ENCODE measurements around the gene AATK.

The AATK gene

DNA sequence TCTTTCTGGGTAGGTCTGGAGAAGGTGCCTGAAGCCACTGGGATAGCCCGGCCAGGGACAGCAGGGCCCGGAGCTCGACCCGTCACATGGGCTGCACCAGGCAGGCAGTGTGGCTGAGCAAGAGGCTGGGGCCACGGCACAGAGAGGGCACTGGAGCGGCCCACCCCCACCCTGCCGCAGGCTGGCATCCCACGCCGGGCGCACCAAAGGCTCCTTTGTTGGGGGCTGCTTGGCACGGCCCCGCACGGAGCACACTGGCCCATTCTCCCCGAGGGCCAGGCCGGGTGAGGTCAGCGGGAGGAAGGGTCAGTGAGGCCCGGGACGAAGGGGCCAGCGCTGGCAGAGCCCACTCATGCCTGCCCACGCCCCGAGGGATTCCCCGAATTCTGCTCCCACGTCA is 37.2 kb downstream of the AATK start:
- no peak for DNase-seq (ENCODE audit: low read depth in 1 of 2, low spot score in 1 of 2)

DNA sequence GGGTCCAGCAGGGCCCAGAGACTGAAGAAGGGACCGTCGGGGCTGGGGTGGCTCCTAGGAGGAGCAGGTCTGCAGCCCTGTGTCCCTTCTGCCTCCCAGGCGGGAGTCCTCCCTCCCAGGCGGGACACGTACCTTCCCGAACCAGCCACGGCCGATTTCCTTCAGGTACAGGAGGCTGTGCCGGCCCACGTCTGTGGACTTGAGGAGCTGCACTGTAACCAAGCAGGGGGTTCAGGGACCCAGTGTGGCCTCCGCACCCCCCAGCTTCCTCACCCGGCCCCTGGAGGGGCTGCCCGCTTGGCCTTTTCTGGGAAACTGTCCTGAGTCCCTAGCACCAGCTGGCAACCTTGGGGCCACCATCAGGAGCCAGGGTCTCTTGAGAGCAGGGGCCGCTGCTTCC is 37.7 kb downstream of the AATK start:
- DNase-seq (ENCODE audit: low read depth in 1 of 2, low spot score in 1 of 2) = no peak

DNA sequence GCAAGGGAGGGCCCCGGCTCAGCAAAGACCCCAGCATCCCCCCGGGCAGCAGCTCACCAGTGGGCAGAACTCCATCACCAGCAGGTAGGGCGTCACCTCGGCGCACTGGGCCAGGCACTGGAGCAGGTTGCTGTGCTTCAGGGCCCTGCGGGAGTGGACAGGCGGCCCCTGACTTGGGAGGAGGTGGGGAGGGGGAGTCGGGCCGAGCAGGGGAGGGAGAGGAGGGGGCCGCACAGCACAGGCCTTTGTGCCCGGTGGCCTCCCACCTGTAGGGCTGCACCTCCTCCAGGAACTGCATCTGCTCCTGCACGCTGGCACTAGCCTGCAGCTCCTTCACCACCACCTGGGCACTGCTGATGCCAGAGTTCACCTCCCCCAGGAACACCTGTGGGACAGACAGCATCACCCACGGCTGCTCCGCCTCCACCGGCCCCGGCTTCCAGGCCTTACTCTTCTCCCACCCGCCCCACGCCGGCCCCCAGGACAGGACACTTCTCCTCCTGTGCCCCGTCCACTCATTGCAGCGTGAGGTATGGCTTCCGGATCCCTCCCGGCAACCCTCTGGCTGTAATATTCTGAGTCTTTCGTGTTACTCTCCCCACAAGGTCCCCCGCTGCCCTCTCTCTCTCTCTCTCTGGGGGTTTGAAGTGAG is 38.4 kb downstream of the AATK start:
- no peak for DNase-seq (ENCODE audit: low read depth in 1 of 2, low spot score in 1 of 2)

DNA sequence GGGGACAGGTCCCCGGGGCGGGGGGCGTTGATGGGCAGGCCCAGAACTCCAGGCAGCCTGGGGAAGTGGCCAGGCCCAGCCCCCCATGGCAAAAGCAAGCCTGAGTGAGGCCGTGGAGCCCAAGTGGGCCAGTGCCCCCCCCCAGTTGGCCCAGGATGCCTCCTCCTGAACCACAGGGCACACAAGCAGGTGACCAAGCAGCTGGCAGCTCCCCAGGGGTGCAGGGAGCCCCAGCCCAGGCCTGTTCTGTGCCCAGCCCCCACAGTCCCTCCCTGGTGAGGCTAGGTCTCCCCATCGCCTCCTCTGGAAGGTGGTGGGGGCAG is 38.9 kb downstream of the AATK start:
- DNase-seq (ENCODE audit: low read depth in 1 of 2, low spot score in 1 of 2) = no peak

DNA sequence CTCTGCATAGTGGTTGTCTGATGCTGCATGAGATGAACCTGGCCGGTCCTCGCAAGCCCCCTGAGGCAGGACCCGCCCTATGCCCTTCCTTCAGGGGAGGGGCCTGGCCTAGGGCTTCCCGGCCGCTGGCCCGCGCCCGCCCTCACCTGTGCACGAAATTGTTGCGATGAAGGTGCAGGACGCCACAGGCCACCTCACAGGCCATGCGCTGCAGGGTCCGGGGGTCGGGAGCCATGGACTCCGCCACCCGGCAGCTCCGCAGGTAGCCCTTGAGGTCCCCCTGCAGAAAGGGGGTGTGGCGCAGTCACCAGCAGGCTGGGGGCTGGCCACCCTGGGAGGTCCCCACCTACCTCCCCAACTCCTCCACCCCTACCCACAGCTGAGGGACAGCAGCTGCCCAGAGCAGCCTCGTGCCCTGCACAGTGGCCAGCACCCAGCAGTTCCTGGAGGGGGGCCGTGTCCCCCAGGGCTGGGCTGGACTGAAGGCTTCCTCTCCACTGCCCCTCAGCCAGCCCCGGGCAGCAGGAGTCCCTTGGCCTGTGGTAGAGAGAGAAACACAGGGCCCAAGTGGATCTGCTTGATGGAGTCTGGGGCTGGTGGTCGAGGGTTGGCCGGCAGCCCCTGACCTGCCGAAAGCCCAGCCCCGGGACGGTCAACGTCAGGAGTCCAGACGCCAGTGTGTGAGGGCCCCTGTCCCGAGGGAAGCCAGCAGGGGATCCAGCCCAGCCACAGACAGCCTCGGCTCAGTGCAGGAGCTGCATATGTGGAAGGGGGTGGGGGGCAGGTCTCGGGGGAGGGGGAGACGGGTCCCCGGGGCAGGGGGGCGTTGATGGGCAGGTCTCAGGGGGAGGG is 39.5 kb downstream of the AATK start:
- no peak for DNase-seq (ENCODE audit: low read depth in 1 of 2, low spot score in 1 of 2)

DNA sequence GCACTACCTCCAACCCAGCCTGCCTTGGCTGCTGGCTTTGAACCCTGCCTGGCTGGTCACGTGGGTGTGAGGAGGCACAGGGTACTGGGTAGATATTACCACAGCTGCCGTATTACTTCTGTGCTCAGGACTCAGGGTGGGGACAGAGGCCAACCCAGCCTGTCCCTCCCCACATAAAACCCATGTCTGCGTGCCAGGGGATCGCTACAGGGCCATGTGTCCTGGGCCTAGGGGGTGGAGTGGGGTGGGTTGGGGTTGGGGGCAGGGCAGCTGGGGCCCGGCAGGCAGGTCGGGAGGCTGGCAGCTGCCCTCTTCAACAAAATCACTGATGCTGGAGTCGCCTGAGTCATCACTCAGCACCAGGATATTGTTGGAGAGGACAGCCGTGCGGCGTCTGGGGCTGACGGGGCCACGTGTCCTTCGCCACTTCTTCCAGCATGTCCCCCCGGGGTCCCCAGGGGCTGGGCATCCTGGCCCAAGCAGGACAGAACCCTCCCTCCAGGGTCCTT is 40.4 kb downstream of the AATK start:
- no peak for DNase-seq (ENCODE audit: low read depth in 1 of 2, low spot score in 1 of 2)

DNA sequence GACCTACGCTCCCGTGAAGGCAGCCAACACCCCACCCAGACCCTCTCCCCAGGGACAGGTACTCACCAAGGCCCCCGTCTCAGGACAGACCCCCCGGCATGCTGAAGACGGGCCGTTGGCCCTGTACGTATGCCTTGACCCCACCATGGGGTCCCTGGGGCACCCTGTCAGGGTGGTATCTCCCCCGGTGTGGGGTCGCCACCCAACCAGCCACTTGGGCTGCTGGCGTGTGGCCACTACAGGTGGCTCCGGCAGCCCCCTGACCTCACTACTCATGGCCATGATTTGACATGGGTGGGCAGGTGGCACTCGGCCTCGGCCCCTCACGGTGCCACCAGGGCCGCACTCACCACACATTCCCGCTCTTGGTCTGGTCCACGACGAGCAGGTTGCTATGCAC is 41.6 kb downstream of the AATK start:
- no peak for DNase-seq (ENCODE audit: low read depth in 1 of 2, low spot score in 1 of 2)

DNA sequence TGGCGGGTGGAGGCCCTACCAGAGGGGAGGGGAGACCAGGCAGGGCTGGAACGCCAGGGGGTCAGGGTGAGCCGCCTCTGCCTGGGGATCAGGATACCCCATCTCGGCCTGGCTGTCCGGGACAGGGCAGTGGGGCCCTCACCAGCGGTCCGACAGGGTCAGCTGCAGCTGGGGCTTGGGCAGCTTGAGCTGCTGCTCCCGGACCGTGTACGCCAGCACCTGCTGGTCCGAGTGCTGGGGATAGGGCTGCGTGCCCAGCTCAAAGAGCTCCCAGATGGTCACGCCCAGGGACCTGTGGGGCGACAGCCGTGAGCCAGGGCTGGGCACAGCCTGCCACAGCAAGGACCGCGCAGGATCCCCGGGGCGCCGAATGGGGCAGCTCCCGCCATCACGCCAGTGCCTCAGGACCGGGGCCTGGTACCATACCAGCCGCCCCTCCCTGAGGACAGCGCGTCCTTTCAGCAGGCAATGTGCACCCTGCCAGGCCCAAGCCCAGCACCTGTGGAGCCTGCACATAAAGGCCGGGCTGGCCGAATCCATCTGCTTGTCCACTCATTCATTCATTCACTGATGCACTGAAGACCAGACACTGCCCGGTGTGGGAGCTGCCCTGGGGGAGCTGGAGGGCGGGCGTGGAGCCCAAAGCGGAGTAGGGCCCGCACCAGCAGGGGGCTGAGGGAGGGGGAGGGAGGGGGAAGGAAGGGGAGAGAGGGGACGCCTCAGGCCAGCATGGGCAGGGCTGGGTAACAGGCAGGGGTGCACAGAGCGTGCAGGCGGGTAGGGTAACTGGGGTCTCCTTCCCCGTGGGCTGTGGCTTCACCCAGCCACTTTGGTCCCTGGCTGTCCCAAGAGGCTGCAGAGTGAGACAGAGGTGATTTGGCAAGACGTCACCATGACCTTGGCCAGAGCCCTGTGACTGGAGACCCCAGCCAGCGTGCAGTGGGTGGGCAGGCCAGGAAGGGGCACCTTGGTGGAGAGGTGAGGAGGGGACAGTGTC is 42.7 kb downstream of the AATK start:
- DNase-seq (ENCODE audit: low read depth in 1 of 2, low spot score in 1 of 2) = no peak

DNA sequence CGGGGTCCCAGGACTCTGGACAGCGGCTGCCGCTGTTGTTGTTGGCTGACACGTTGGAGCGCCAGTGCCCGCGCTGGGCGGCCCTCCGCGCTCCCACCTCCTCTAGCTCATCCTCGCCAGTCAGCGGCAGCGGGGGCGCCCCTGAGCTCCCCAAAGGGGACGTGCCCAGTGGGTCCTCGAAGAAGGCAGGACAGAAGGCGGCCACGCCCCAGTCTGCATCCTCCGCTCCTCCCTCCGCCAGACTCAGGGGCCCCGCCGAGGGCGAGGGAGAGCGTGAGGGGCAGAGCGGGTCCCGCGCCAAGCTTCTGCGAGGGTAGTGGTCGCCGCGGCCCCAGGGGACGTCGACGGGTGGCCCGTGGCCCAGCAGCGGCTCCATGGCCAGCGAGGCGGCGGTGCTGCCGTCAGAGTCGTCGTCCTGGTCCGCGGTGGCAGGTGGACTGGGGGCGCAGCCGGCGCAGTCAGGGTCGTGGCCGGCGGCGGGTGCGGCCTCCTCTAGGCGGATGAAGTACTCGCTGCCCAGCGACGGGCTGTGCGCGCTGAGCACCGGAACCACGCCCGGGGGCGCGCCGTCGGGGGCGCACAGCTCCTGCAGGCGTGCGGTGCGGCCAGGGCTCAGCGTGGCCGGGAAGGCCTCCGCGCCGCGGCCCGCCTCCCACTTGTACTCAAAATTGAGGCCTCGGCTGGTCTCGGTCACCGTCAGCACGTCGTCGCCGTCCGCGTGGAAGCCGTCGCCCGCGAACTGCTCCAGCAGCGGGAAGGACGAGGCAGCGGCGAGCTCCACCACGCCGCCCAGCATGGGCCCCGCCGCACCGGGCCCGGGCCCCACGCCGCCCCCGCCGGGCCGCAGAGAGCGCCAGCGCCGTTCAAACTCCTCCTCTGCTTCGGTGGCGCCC is 43.9 kb downstream of the AATK start:
- DNase-seq (ENCODE audit: low read depth in 1 of 2, low spot score in 1 of 2) = no peak

DNA sequence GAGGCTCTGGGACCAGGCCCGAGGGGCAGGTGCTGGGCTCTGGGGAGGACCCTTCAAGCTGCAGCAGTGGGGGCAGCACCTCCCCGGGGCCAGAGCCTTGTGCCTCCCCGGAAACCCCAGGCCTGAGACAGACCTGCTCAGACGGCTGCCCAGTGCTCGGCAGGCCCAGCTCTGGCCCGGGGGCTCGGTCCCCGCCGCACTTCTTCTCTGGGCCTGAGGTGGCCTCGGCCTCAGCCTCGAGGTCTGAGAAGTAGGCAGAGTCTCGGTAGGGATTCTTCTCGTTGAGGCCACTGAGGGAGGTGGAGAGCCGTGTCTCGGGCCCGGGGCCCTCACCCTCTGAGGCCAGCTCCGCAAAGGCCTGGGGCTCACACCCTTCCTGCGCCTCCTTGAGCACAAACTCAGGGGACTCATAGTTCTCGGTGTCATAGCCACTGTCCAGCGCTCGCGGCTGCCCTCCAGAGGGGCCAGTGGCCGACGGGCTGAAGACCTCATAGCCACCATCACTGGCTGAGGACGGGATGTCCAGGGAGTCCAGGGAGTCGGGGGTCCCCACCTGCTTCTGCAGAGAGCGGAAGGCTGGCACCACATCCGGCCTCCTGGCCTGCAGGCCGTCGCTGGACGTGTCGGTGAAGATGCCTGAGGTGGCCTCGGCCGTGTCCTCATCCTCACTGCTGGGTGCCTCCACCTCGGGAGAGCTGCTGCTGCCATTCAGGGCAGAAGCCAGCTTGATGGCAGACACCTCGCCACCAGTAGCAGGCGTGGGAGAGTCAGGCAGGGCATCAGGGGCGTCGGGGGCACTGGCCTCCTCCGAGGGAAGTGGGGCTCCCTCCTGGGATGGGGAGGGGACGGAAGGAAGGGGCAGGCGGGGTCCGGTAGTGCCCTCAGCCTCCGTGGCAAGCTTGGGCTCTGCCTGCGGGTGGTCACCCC is 45.1 kb downstream of the AATK start:
- no peak for DNase-seq (ENCODE audit: low read depth in 1 of 2, low spot score in 1 of 2)

DNA sequence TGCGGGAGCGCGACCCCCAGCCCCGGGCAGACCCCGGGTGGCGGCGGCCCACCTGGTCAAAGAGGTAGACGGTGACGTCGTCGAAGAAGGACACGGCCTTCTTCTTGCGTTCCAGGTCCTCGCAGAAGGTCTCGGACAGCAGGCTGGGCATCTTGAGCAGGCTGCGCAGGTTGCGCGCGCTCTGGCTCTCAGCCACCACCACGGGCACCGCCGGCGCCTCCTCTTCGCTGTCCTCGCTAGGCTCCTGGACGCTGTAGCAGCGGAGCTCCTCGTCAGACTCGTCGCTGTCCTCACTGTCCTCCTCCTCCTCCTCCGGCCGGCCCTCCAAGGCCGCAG is 45.9 kb downstream of the AATK start:
- DNase-seq (ENCODE audit: low read depth in 1 of 2, low spot score in 1 of 2) = no peak

DNA sequence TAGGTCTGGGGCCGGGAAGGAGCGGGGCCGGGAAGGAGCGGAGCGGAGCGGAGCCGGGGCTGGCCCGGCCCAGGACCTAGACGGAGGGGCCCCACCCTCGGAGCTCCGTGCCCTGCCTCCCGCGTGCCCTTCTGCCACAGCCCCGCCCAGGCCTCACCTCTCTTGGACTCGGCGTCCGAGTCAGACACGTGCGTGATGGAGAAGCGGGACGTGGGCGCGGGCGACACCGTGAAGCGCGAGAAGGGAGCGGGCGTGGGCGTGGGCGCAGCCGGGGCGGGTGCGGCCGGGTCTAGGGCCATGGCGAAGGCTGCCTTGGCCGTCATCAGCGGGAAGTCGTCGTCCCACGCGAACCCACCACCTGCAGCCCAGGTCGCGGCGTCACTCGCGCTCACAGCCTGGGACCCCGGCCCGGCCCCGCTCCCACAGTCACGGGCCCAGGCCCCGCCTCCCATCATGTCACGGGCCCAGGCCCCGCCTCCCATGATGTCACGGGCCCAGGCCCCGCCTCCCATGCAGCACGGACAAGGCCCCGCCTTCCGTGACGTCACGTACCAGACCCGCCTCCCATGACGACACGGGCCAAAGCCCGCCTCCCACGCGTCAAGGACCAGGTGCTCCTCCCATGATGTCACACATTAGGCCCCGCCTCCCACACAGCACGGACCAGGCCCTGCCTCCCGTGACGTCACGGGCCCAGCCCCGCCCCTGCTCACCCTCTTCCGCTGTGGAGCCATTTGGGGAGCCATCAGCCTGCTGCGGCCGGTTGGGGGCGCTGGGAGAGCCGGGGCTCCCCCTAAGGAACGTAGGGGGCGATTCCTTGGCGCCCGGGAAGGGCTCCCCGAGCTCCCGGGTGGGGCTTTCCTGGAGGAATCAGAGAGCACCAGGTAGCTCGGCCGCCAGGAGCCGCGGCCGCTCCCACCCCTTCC is 46.5 kb downstream of the AATK start:
- peak; percentile 62 to 68 for DNase-seq (ENCODE audit: low read depth in 1 of 2, low spot score in 1 of 2)

DNA sequence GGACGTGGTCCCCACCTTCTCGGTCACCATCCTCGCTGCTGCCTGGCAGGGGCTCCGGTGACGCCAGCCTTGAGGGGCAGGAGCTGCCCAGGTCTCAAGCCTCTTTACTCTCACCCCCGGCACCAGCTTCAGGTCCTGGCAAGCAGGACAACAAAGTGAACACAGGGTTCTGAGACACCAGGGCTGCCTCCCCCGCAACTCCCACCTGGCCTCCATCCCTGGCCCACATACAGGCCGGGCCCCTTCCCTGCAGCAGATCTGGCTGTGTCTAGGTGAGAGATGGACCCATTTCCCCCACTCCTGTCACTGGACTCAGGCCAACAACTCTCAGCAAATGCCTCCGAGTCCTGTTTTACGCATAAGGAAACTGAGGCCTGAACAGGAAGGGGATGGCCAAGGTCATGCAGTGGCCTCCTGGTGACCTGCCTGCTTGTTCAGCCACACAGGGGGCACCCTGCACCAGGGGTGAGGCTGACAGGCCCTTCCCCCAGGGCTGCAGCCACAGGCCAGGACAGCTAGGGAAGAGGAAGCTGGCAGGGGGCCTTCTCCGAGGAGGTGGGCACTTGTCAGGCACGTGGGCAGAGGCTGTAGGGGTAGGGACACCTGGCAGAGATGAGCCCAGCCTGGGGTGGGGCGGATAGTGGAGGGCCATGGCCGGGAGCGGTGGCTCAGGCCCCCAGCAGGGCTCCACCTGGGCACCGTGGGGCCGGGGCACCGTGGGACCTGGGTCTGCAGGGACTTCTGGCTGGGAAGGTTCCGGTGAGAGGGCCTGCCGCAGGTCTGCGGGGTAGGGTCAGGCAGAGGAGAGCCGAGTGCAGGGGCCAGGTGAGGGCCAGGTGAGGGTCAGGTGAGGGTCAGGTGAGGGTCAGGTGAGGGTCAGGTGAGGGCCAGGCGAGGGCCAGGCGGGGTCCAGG is 47.5 kb downstream of the AATK start:
- no peak for DNase-seq (ENCODE audit: low read depth in 1 of 2, low spot score in 1 of 2)

DNA sequence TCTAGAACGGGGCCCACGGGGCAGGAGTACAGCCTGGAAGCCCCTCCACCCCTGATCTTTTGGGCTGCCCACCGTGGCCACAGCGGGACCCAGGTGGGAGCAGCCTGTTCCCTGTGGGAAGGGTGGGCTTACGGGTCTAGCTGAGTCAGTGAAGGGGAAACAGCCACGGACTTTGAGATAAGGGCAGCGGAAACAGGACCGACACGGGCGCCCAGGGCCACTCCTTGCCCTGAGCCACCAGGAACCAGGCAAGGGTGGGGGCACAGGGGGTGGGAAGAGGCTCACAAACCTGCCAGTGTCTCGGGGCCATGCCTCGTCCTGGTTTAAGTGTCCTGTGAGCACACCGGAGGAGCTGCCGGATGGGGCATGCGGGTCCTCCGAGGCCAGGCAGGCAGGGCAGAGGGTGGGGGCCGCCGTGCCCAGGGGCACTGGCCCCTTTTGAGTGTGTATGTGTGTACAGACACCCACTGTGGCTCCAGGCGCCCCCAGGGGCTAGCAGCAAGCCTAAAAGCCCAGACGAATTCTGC is 48.3 kb downstream of the AATK start:
- DNase-seq (ENCODE audit: low read depth in 1 of 2, low spot score in 1 of 2) = no peak

DNA sequence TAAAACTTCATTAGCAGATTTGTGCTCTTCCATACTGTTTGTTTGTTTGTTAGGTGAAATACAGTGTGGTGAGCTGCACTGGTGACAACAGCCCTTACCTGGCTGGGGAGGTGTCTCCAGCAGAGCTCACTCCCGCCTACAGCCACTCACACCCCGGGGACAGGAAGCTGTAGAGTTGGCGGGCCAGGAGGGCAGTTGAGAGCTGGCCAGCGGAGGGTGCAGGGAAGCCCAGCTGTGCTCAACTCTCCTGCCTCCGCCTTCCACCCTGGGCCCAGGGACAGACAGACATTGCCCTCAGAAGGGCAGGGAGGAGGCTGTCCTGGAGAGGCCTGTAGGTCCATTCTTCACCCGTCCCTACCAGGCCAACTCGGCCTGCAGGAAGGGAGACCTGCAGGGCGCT is 49.3 kb downstream of the AATK start:
- DNase-seq (ENCODE audit: low read depth in 1 of 2, low spot score in 1 of 2) = no peak

DNA sequence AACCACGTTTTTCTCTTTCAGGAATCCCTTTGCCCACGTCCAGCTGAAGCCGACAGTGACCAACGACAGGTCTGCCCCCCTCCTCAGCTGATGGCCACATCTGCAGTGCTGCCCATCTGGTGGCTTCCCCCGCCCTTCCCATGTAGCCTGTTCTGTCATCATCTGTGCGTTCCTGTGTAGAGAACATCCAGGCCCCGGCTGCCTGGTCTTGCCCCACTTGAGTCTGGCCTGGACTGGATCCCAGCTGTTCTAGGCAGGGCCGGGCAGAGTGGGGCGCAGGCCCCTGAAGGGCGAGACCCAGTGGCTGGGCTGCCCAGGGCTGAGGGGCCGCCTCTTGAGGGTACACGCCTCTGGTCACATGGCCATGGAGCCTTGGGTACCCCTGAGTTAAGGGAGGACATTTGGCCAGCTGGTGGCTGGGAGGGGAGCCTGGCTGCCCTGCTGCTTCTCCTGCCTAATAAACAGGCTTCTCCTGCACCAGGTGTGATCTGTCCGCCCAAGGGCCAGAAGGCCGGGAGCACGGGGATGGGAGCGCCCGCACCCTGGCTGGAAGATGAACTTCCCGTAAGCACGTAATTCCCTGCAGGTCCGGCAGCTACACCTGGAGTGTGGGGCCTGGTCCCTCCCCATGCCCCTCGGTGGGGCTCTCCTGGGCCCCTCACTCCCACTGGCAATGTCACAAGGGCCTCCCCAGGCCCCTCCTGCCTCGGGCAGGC is 50.1 kb downstream of the AATK start:
- no peak for DNase-seq (ENCODE audit: low read depth in 1 of 2, low spot score in 1 of 2)

DNA sequence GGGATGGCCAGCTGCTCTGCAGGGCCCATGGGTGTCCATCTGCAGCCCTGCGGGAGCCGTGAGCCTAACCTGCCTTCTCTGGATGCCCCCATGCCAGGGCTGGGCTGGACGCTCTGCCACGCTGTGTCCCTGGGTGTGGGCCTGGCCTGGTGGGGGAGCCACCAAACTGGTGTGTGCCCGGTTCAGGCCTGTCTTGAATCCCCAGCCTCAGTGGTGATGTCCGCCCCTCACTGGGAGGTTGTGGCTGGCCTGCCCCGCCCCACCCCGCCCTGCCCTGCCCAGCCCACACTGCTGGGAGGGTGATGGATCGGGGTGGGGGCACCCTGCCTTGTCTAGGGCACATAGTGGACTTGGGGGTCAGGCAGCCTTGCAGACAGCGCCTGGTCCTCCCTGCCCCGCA is 50.8 kb downstream of the AATK start:
- no peak for DNase-seq (ENCODE audit: low read depth in 1 of 2, low spot score in 1 of 2)

Measured in stimulated activated CD4-positive, alpha-beta T cell treated with anti-CD3 and anti-CD28 coated beads, Interleukin-15, amount 100 ng/mL, for 1 hour (primary cell).